Stimulated activated CD4-positive, alpha-beta T cell treated with anti-CD3 and anti-CD28 coated beads, Interleukin-4, amount 100 ng/mL, for 24 hours (primary cell): ENCODE results near the gene NRDC.
A peak's percentile ranks its signal among the peaks of the same experiment; 100 is the strongest.
"Not testable (repeated sequence)": the region's sequence is repeated elsewhere in the genome, so short reads cannot be mapped to it uniquely, and the experiment has no call there.

Source experiments
- DNase-seq: peaks from one replicate; pipeline ENCODE4 v3.0.0-alpha.2; 2020

Gene NRDC

GRCh38 chr1:51878616-51879336 lies at the start of gene NRDC:
Gene NRDC (minus strand): TSS chr1:51878727. CDS start chr1:51878615, 112 bp downstream.
- DNase-seq, result peak; percentile 100

GRCh38 chr1:51927029-51927428 lies 48.5 kb upstream of the NRDC start:
- DNase-seq, result no peak

DNA sequence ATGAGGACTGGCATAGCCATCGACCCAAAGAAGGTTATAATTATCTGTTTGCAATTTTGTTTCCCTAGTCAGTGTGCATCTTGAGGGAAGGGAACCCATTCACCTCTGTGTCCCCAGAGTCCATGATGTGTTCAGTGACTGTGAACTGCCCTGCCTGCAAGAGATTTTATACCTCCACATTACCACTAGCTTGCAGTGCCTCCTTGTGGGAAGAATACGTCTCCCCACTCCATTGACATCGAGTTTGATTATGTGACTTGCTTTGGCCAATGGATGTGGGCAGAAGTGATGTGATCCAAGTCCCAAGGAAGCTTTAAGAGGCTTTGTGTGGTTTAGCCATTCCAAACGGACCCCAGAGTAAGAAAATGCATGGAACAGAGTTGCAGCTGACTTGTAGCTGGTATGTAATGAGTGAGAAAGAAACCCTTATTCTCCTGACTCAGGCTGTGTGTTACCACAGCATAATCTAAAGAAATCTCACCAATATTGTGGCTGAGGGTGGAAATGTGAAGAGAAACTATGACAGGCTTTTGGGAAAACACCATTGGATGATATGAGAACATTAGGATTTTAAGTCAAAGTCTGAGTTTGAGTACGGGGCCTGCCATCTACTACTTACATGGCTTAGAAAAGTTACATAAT lies 47.8 kb upstream of the NRDC start:
- no peak for DNase-seq

GRCh38 chr1:51924455-51924854 lies 45.9 kb upstream of the NRDC start:
- DNase-seq, result peak; percentile 6

DNA sequence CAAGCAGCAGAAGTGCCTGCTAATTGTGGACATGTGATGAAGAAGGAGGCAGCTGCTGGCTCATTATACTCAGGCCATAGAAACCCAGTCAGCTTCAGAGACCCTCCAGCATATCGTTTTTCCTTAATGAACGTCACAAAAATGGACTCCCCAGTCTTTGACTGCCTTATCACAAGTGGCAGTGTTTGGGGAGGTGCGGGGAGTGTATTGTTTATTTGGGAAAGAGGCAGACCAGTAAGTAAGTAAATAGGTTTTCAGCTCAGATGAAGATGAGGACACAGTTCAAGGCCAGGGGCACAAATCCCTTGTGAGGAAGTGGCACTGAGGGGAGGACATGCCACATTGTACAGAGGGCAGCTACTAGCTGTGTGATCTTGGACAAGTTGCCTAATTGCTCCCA lies 43.5 kb upstream of the NRDC start:
- no peak for DNase-seq

GRCh38 chr1:51920130-51920529 lies 41.6 kb upstream of the NRDC start:
- DNase-seq, result no peak

GRCh38 chr1:51919684-51920083 lies 41.2 kb upstream of the NRDC start:
- DNase-seq, result no peak

GRCh38 chr1:51916587-51917405 lies 38.3 kb upstream of the NRDC start:
- DNase-seq, result no peak

DNA sequence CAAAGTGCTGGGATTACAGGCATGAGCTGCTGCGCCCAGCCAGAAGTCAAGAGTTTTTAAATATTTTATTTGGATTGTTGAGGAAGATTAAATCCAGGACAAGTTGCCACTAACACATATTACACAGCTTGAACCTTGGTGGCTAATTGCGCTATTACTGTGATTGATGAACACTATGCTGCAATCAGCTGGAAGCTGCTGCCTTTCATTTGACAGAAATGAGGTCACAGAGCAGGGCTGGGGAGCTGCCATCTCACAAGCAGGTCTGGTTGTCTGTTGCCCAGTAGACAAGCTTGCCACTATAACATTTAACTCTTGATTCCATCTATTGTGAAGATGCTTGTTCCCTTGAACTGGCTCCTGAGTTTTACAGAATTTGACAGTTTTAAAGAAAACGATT lies 37.4 kb upstream of the NRDC start:
- no peak for DNase-seq

GRCh38 chr1:51912881-51913280 lies 34.4 kb upstream of the NRDC start:
- no peak for DNase-seq

GRCh38 chr1:51910221-51911000 lies 31.9 kb upstream of the NRDC start:
- DNase-seq, result no peak

DNA sequence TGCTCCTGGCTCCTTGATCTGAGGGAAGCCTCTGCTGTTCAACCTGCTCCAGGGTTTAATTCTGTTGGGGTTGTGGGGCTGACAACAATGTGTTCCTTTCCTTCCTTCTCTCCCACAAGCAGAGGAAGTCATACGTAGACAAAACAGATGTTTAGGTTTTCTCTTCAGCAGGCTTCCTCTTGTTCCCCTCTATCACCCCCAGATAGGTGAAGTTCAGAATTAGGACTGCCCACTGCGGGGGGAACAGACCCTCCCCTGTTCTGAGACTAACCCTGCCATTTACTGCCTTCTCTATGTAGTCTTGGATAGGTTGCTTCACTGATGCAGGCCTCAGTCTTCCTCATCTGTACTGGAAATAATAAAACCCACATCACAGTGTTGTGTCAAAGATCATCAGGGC lies 30.0 kb upstream of the NRDC start:
- DNase-seq, result no peak

DNA sequence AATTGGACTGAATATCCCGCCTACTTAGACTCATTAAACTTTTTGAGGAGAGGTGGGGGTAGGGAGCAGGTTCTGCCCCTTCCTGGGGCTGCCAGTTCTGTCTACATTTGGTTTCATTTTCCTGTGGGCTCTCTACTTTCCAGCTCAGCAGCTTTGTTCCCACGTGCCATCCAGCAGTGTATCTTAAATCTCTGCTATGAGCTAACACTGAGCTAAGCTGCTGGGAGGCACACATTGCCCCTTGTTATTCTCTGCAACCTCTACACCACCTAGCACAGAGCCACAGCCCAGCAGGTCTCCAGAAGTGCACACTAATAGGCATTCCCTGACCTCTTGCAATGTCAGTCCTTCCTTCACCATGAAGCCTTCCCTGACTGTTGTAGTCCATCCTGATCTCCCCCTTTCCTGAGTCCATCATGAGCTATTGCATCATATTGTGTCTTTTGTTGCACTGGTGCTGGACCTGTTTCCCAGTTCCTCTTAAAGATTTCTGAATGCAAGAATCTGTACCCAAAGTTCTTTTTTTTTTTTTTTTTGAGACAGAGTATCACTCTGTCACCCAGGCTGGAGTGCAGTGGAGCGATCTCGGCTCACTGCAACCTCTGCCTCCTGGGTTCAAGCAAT lies 28.7 kb upstream of the NRDC start:
- no peak for DNase-seq

- no peak for DNase-seq
Observed at GRCh38 chr1:51906306-51907078, 28.0 kb upstream of the NRDC start.

- DNase-seq, result no peak
Observed at GRCh38 chr1:51902456-51902855, 23.9 kb upstream of the NRDC start.

- no peak for DNase-seq
Observed at GRCh38 chr1:51901151-51901550, 22.6 kb upstream of the NRDC start.

DNA sequence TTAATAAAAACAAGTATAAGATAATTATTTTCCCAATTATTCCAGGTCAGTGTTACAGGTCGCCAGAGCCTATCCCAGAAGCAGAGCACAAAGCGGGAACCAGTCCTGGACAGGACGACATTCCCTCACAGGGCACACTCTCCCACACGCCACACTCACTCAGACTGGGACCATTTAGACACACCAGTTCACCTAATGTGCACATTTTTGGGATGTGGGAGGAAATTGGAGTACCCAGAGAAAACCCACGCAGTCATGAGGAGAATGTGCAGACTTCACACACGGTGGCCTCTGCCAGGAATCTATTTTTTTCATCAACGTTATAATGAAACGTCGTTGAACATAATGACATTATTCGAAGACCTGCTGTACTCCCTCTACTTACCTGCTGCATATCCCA lies 20.5 kb upstream of the NRDC start:
- DNase-seq, result no peak

- no peak for DNase-seq
Observed at GRCh38 chr1:51898090-51898734, 19.7 kb upstream of the NRDC start.

- DNase-seq, result no peak
Observed at GRCh38 chr1:51897699-51898031, 19.1 kb upstream of the NRDC start.

DNA sequence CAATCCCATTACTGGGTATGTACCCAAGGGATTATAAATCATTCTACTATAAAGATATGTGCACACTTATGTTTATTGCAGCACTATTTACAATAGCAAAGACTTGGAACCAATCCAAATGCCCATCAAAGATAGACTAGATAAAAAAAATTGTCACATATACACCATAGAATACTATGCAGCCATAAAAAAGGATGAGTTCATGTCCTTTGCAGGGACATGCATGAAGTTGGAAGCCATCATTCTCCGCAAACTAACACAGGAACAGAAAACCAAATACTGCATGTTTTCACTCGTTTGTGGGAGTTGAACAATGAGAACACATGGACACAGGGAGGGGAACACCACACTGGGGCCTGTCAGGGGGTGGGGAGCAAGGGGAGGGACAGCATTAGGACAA lies 16.2 kb upstream of the NRDC start:
- DNase-seq, result not testable (repeated sequence)

- DNase-seq, result no peak
Observed at GRCh38 chr1:51878308-51878615, 265 bp downstream of the NRDC start.
